ENCODE measurements around the gene ATP8B4. TPM values are rescaled to one million over a fixed set of nuclear protein-coding genes. Genes with fewer than 3 reads are reported as not detected.

ATP8B4 gene
- total and polyA plus RNA-seq, 8 donors = 2.1 to 8.1 (median 2.9) TPM

DNA sequence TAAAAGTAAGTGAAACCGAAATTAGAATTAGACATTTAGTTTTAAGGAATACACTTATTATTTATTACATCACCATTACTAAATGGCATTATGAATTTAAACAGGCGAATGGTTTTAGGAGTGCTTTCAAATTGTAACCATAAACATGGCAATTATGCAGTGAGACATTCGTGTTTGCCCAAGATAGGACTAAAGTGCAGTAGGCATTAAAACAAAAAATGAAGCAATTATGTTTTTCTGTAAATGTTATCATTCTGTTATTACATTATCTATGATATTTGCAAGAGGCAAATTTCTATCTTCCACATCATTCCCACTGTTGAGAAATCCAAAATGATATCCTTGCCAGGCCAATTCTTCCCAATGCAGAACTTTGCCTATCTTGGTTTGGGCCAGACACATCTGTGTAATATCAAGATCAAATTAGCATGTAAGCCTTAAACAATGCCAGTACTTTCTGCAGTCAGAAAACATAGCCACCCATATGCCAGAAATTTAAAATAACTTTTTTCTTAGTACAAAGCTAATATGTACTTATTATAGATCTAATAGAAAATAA is 156.9 kb downstream of the ATP8B4 start:
- H3K4me1 ChIP-seq = no peaks in the 10 kb centered on the region
- no peaks in the 10 kb centered on the region for H3K27me3 ChIP-seq
- H3K4me3 ChIP-seq = no peak overlapping the region
- TF ChIP-seq CTCF (IDR thresholded peaks at IDR 0.05) = no peak
- H3K27ac ChIP-seq = no peak overlapping the region
- no peak for ATAC-seq
- H3K9me3 ChIP-seq = peaks cover 0 to 20% of the 10 kb centered on the region in 2 donors
- DNase-seq = no peak
- intact Hi-C loops (cut with DNase I) = no loop called here
- peaks cover 0 to 6% of the 10 kb centered on the region in 2 donors for H3K36me3 ChIP-seq

DNA sequence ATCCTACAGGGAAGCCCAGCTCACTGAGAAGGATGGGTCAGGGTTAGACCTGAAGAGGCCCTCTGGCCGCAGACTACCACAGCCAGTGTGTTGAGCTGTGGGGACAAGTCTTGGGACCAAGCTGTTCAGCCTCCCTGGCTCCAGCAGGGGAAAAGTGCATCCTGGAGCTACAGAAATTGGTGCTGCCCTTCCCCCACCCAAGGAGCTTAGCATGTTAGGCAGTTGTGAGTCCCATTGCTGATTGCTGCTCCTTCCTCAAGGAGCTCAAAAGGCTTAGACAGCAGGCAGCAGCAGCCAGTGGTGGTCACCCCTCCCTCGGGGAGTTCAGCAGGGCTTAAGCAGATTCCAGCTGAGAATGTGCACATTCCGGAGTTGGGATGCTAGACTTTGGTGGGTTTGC is 165.6 kb downstream of the ATP8B4 start:
- Histone ChIP-seq H3K9me3 (peaks cover 0 to 14% of the 10 kb centered on the region in 2 donors), H3K27ac (no peak overlapping the region), H3K36me3 (peaks cover 0 to 12% of the 10 kb centered on the region in 2 donors), H3K4me1 (no peaks in the 10 kb centered on the region), H3K27me3 (no peaks in the 10 kb centered on the region), H3K4me3 (no peak overlapping the region)
- no peak for TF ChIP-seq CTCF (IDR thresholded peaks at IDR 0.05)
- no peak for DNase-seq
- intact Hi-C loops (cut with DNase I) = no loop called here
- no peak for ATAC-seq

- TF ChIP-seq CTCF (IDR thresholded peaks at IDR 0.05) = no peak
- intact Hi-C loops (cut with DNase I) = no loop called here
- ATAC-seq (peak; percentile 92), DNase-seq (peak in 1 of 4 donors; percentile 40)
- no peaks in the 10 kb centered on the region for H3K36me3 ChIP-seq
- H3K9me3 ChIP-seq = peaks cover 0 to 18% of the 10 kb centered on the region in 2 donors
- no peaks in the 10 kb centered on the region for H3K4me1 ChIP-seq
- H3K27ac ChIP-seq = no peak overlapping the region
- H3K27me3 ChIP-seq = no peaks in the 10 kb centered on the region
- H3K4me3 ChIP-seq = no peak overlapping the region
Measured at GRCh38 chr15:49946681-49947080, 172.4 kb downstream of the ATP8B4 start.

DNA sequence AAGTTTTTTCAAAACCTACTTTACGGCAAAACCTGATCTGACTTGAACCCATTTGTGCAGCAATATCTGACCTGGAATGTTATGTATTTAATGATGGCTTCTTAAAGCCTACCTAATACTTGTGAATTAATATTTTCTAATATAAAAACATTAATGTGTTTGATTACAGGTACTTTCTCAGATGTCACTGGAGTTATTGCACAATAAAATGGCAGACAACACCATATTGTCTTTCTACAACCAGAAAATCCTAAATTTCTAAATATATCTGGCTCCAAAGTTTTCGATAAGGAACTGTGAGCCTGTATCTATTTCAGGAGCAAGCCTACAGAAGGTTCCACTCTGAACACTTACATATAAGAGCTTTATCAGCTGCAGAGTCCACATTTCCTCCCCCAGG is 184.5 kb downstream of the ATP8B4 start:
- no peak for TF ChIP-seq CTCF (IDR thresholded peaks at IDR 0.05)
- H3K9me3 ChIP-seq = no peaks in the 10 kb centered on the region

GRCh38 chr15:49927189-49927861 is 191.7 kb downstream of the ATP8B4 start:
- no peaks in the 10 kb centered on the region for H3K27me3 ChIP-seq
- H3K4me3 ChIP-seq = no peak overlapping the region
- intact Hi-C loops (cut with DNase I) = no loop called here
- DNase-seq = no peak
- peak overlapping the region in 1 of 2 donors; percentile 3 for H3K27ac ChIP-seq
- H3K4me1 ChIP-seq = no peaks in the 10 kb centered on the region
- ATAC-seq = no peak
- no peaks in the 10 kb centered on the region for H3K36me3 ChIP-seq
- TF ChIP-seq CTCF (IDR thresholded peaks at IDR 0.05) = no peak
- H3K9me3 ChIP-seq = no peaks in the 10 kb centered on the region

More for the DNA sequence above, 184.5 kb downstream of the ATP8B4 start:
- ATAC-seq (no peak), DNase-seq (no peak)
- Histone ChIP-seq H3K4me1 (no peaks in the 10 kb centered on the region), H3K36me3 (no peaks in the 10 kb centered on the region), H3K27me3 (no peaks in the 10 kb centered on the region), H3K27ac (no peak overlapping the region), H3K4me3 (no peak overlapping the region)
- intact Hi-C loops (cut with DNase I) = no loop called here

Data from left lung (tissue), 10 donors.